ENCODE data around the gene FAM228B.

The FAM228B gene

GRCh38 chr2:24132543-24132942 lies 9.3 kb downstream of the FAM228B start:
- TF ChIP-seq TCF12 (IDR thresholded peaks at IDR 0.05; ENCODE audit: low read depth) (no peak), ZBTB7A (IDR thresholded peaks at IDR 0.05; ENCODE audit: low read depth) (no peak), NFIC (IDR thresholded peaks at IDR 0.05) (no peak), FOXM1 (IDR thresholded peaks at IDR 0.05; ENCODE audit: borderline replicate concordance, low read depth) (no peak), TAF1 (IDR thresholded peaks at IDR 0.05; ENCODE audit: low read depth) (no peak), EGR1 (IDR thresholded peaks at IDR 0.05) (no peak), EP300 (IDR thresholded peaks at IDR 0.05; ENCODE audit: borderline replicate concordance) (no peak), TEAD4 (IDR thresholded peaks at IDR 0.05) (no peak), YY1 (IDR thresholded peaks at IDR 0.05; ENCODE audit: low read depth) (no peak), RAD21 (IDR thresholded peaks at IDR 0.05; ENCODE audit: low read depth) (no peak)
- TF ChIP-seq, protein P1, sequence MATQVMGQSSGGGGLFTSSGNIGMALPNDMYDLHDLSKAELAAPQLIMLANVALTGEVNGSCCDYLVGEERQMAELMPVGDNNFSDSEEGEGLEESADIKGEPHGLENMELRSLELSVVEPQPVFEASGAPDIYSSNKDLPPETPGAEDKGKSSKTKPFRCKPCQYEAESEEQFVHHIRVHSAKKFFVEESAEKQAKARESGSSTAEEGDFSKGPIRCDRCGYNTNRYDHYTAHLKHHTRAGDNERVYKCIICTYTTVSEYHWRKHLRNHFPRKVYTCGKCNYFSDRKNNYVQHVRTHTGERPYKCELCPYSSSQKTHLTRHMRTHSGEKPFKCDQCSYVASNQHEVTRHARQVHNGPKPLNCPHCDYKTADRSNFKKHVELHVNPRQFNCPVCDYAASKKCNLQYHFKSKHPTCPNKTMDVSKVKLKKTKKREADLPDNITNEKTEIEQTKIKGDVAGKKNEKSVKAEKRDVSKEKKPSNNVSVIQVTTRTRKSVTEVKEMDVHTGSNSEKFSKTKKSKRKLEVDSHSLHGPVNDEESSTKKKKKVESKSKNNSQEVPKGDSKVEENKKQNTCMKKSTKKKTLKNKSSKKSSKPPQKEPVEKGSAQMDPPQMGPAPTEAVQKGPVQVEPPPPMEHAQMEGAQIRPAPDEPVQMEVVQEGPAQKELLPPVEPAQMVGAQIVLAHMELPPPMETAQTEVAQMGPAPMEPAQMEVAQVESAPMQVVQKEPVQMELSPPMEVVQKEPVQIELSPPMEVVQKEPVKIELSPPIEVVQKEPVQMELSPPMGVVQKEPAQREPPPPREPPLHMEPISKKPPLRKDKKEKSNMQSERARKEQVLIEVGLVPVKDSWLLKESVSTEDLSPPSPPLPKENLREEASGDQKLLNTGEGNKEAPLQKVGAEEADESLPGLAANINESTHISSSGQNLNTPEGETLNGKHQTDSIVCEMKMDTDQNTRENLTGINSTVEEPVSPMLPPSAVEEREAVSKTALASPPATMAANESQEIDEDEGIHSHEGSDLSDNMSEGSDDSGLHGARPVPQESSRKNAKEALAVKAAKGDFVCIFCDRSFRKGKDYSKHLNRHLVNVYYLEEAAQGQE (IDR thresholded peaks at IDR 0.05; ENCODE audit: low read depth): no peak

DNA sequence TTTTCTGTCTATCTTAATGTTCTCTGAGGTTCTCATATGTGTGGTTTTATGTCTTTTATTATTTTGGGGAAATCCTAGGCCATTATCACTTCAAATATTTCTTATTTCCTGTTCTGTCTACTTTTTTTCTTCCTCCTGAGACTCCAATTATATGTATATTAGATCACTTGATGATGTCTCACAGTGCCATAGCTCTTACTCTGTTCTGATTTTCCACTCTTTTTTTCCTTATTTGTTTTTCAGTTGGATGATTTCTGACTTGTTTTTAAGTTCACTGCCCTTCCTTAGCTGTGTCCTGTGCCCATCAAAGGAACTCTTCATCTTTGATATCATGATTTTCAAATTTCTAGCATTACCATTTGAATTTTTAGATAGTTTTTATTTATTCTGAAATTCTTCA lies 24.1 kb downstream of the FAM228B start:
- TF ChIP-seq TAF1 (IDR thresholded peaks at IDR 0.05; ENCODE audit: low read depth) (no peak), TCF12 (IDR thresholded peaks at IDR 0.05; ENCODE audit: low read depth) (no peak), YY1 (IDR thresholded peaks at IDR 0.05; ENCODE audit: low read depth) (no peak), CREB1 (IDR thresholded peaks at IDR 0.05; ENCODE audit: low read depth) (no peak), TEAD4 (IDR thresholded peaks at IDR 0.05) (no peak), EGR1 (IDR thresholded peaks at IDR 0.05) (no peak), NFIC (IDR thresholded peaks at IDR 0.05) (no peak), RAD21 (IDR thresholded peaks at IDR 0.05; ENCODE audit: low read depth) (no peak), CEBPB (IDR thresholded peaks at IDR 0.05) (no peak)
- TF ChIP-seq, protein P2, sequence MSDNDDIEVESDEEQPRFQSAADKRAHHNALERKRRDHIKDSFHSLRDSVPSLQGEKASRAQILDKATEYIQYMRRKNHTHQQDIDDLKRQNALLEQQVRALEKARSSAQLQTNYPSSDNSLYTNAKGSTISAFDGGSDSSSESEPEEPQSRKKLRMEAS (IDR thresholded peaks at IDR 0.05): no peak
- TF ChIP-seq, protein P1 (IDR thresholded peaks at IDR 0.05; ENCODE audit: low read depth): no peak

DNA sequence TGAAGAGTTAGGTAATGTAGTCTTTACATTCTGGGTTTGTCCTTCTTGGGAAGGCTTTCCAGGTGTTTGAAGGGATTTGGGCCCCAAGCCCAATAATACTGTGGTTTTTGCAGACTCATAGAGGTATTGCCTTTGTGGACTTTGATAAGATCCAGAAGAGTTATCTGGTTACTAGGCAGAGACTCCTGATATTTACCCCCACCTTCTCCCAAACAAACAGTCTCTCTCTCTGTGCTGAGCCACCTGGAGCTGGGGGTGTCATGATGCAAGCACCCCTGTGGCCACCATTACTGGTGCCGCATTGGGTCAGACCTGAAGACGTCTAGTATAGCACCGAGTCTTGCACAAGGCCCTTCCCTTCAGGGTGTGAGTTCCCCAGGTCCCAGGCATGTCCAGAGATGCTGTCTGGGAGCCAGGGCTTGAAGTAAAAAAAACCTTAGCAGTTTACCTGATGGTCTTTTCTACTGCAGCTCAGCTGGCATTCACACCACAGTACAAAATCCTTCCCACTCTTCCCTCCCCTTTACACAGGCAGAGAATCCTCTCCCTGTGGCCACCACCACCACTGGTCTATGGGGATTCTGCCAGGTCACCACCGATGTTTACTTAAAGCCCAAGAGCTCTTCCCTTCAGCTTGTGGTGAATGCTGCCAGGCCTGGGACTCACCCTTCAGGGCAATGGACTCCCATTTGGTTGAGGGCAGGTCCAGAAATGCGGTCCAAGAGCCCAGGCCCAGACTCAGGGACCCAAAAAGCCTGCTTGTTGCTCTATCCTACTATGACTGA lies 29.3 kb downstream of the FAM228B start:
- TF ChIP-seq TEAD4 (IDR thresholded peaks at IDR 0.05): no peak
- no peak for TF ChIP-seq TAF1 (IDR thresholded peaks at IDR 0.05; ENCODE audit: low read depth)
- TF ChIP-seq EP300 (IDR thresholded peaks at IDR 0.05; ENCODE audit: borderline replicate concordance): no peak
- TF ChIP-seq CEBPB (IDR thresholded peaks at IDR 0.05): no peak
- TF ChIP-seq EGR1 (IDR thresholded peaks at IDR 0.05): no peak
- TF ChIP-seq, protein P2 (IDR thresholded peaks at IDR 0.05): no peak
- no peak for TF ChIP-seq FOXM1 (IDR thresholded peaks at IDR 0.05; ENCODE audit: borderline replicate concordance, low read depth)
- TF ChIP-seq, protein P3, sequence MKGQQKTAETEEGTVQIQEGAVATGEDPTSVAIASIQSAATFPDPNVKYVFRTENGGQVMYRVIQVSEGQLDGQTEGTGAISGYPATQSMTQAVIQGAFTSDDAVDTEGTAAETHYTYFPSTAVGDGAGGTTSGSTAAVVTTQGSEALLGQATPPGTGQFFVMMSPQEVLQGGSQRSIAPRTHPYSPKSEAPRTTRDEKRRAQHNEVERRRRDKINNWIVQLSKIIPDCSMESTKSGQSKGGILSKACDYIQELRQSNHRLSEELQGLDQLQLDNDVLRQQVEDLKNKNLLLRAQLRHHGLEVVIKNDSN (IDR thresholded peaks at IDR 0.05): no peak
- TF ChIP-seq, protein P1 (IDR thresholded peaks at IDR 0.05; ENCODE audit: low read depth): no peak
- TF ChIP-seq NFIC (IDR thresholded peaks at IDR 0.05): no peak
- no peak for TF ChIP-seq RAD21 (IDR thresholded peaks at IDR 0.05; ENCODE audit: low read depth)
- no peak for TF ChIP-seq TCF12 (IDR thresholded peaks at IDR 0.05; ENCODE audit: low read depth)
- TF ChIP-seq CREB1 (IDR thresholded peaks at IDR 0.05; ENCODE audit: low read depth): no peak
- no peak for TF ChIP-seq ZBTB7A (IDR thresholded peaks at IDR 0.05; ENCODE audit: low read depth)
- TF ChIP-seq YY1 (IDR thresholded peaks at IDR 0.05; ENCODE audit: low read depth): no peak

GRCh38 chr2:24153478-24153877 lies 30.2 kb downstream of the FAM228B start:
- no peak for TF ChIP-seq YY1 (IDR thresholded peaks at IDR 0.05; ENCODE audit: low read depth)
- TF ChIP-seq, protein P3 (IDR thresholded peaks at IDR 0.05): no peak
- no peak for TF ChIP-seq NFIC (IDR thresholded peaks at IDR 0.05)
- TF ChIP-seq TEAD4 (IDR thresholded peaks at IDR 0.05): no peak
- no peak for TF ChIP-seq CREB1 (IDR thresholded peaks at IDR 0.05; ENCODE audit: low read depth)
- no peak for TF ChIP-seq ZBTB7A (IDR thresholded peaks at IDR 0.05; ENCODE audit: low read depth)
- TF ChIP-seq, protein P2 (IDR thresholded peaks at IDR 0.05): no peak
- TF ChIP-seq FOXM1 (IDR thresholded peaks at IDR 0.05; ENCODE audit: borderline replicate concordance, low read depth): no peak
- no peak for TF ChIP-seq CEBPB (IDR thresholded peaks at IDR 0.05)
- no peak for TF ChIP-seq TCF12 (IDR thresholded peaks at IDR 0.05; ENCODE audit: low read depth)
- no peak for TF ChIP-seq RAD21 (IDR thresholded peaks at IDR 0.05; ENCODE audit: low read depth)
- TF ChIP-seq TAF1 (IDR thresholded peaks at IDR 0.05; ENCODE audit: low read depth): no peak
- no peak for TF ChIP-seq EGR1 (IDR thresholded peaks at IDR 0.05)
- TF ChIP-seq, protein P1 (IDR thresholded peaks at IDR 0.05; ENCODE audit: low read depth): no peak
- no peak for TF ChIP-seq EP300 (IDR thresholded peaks at IDR 0.05; ENCODE audit: borderline replicate concordance)
